ENCODE data around the gene OR52E6. TPM values are rescaled to one million over a fixed set of nuclear protein-coding genes. Genes with fewer than 3 reads are reported as not detected.
A peak's percentile ranks its signal among the peaks of the same experiment; 100 is the strongest.

The OR52E6 gene
- total RNA-seq, 1 donor from 2014 or later: not detected

- Mint-ChIP-seq H3K27me3 (peaks cover 25% of the 10 kb centered on the region), H3K4me3 (no peak overlapping the region), H3K36me3 (no peaks in the 10 kb centered on the region), H3K27ac (no peak overlapping the region), H3K4me1 (ENCODE audit: unreplicated experiment) (peaks cover 10% of the 10 kb centered on the region), H3K9me3 (no peaks in the 10 kb centered on the region)
- no peak for TF ChIP-seq CTCF (conservative IDR thresholded peaks at IDR 0.05)
- no peak for DNase-seq (ENCODE audit: extremely low spot score, unreplicated experiment)
These were observed 31.5 kb downstream of the OR52E6 start for GRCh38 chr11:5809905-5810795.

DNA sequence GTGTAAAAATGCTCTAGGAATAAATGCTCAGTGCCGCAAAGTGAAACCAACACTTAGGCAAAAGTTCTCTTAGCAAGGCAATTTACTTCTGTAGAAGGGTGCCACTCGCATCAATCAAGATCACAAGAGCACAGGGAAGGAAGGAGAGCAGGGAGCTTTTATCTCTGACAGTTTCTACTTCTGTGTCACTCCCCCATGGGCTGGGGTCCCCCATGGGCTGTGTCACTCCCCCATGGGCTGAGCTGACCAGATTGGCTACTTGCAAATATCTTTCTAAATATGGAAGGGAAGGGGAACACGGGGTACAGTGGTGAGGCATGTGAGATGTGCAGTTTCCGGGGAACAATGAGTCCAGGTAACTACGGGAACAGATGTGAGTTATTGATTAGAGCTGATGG lies 32.6 kb downstream of the OR52E6 start:
- Mint-ChIP-seq H3K9me3 (peaks cover 4% of the 10 kb centered on the region), H3K27me3 (peaks cover 29% of the 10 kb centered on the region), H3K4me3 (peak overlapping the region; percentile 87), H3K27ac (peak overlapping the region; percentile 77), H3K36me3 (no peaks in the 10 kb centered on the region), H3K4me1 (ENCODE audit: unreplicated experiment) (peaks cover 10% of the 10 kb centered on the region)
- no peak for DNase-seq (ENCODE audit: extremely low spot score, unreplicated experiment)
- no peak for TF ChIP-seq CTCF (conservative IDR thresholded peaks at IDR 0.05)

- peaks cover 6% of the 10 kb centered on the region for H3K9me3 Mint-ChIP-seq
- H3K4me1 Mint-ChIP-seq (ENCODE audit: unreplicated experiment): peaks cover 10% of the 10 kb centered on the region
- TF ChIP-seq CTCF (conservative IDR thresholded peaks at IDR 0.05): peak; percentile 90
- H3K36me3 Mint-ChIP-seq: no peaks in the 10 kb centered on the region
- peak within 1 kb of the TSS; percentile 87 for H3K4me3 Mint-ChIP-seq
- peak within 1 kb of the TSS; percentile 77 for H3K27ac Mint-ChIP-seq
- no peak for DNase-seq (ENCODE audit: extremely low spot score, unreplicated experiment)
- peaks cover 29% of the 10 kb centered on the region for H3K27me3 Mint-ChIP-seq
These were observed 33.1 kb downstream of the OR52E6 start, which contains the start of gene OR52N2 for GRCh38 chr11:5808500-5809121. OR52N2 (plus strand) TSS chr11:5808924; CDS start chr11:5820336, 11,412 bp downstream.

- Mint-ChIP-seq H3K27me3 (peaks cover 34% of the 10 kb centered on the region), H3K27ac (no peak overlapping the region), H3K4me1 (ENCODE audit: unreplicated experiment) (peaks cover 10% of the 10 kb centered on the region), H3K9me3 (peaks cover 6% of the 10 kb centered on the region), H3K36me3 (no peaks in the 10 kb centered on the region), H3K4me3 (no peak overlapping the region)
- no peak for TF ChIP-seq CTCF (conservative IDR thresholded peaks at IDR 0.05)
- no peak for DNase-seq (ENCODE audit: extremely low spot score, unreplicated experiment)
These were observed 34.1 kb downstream of the OR52E6 start for GRCh38 chr11:5807580-5807979.

DNA sequence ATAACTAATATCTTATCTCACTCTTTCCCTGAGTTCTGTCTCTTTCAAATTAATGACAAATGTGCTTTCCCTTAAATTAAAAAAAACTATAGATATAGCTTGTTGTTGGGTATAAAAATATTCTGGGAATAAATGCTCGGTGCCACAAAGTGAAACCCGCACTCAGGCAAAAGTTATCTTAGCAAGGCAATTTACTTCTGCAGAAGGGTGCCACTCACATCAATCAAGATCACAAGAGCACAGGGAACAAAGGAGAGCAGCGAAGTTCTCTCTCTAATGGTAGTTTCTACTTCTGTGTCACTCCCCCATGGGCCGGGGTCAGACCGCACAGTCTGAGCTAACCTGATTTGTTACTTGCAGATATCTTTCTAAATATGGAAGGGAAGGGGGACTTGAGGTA lies 37.7 kb downstream of the OR52E6 start:
- Mint-ChIP-seq H3K9me3 (peaks cover 6% of the 10 kb centered on the region), H3K27ac (no peak overlapping the region), H3K36me3 (no peaks in the 10 kb centered on the region), H3K27me3 (peaks cover 21% of the 10 kb centered on the region), H3K4me3 (no peak overlapping the region), H3K4me1 (ENCODE audit: unreplicated experiment) (peaks cover 9% of the 10 kb centered on the region)
- no peak for DNase-seq (ENCODE audit: extremely low spot score, unreplicated experiment)
- no peak for TF ChIP-seq CTCF (conservative IDR thresholded peaks at IDR 0.05)
